GM15510 (cell line): ENCODE data around the gene OR8J3.

Experiments used
- POLR2A ChIP-seq: IDR thresholded peaks from 3 replicates; pipeline ENCODE4 v1.6.1; 2011; ENCODE audit warnings: borderline replicate concordance; ENCODE audit not compliant: insufficient read length; ENCODE audit errors: extremely low read depth

Gene OR8J3

GRCh38 chr11:56140151-56140661 is at the start of gene OR8J3:
Gene OR8J3 (minus strand): TSS chr11:56140201. CDS start chr11:56137718, 2,483 bp downstream.
- TF ChIP-seq POLR2A = no peak

- no peak for TF ChIP-seq POLR2A
Observed at GRCh38 chr11:56188602-56189001, 48.6 kb upstream of the OR8J3 start.

GRCh38 chr11:56183459-56183858 is 43.5 kb upstream of the OR8J3 start:
- TF ChIP-seq POLR2A = no peak

- no peak for TF ChIP-seq POLR2A
Observed at GRCh38 chr11:56176318-56176717, 36.3 kb upstream of the OR8J3 start, which contains the start of gene OR5J2. Gene OR5J2 (plus strand): TSS chr11:56176618. CDS start chr11:56176618, 0 bp downstream.

- TF ChIP-seq POLR2A = no peak
Observed at GRCh38 chr11:56172256-56172830, 32.3 kb upstream of the OR8J3 start.

GRCh38 chr11:56163804-56164203 is 23.8 kb upstream of the OR8J3 start:
- TF ChIP-seq POLR2A = no peak

GRCh38 chr11:56160217-56160616 is 20.2 kb upstream of the OR8J3 start, which contains the start of gene OR8K5:
Gene OR8K5 (minus strand): TSS chr11:56160317. CDS start chr11:56160317, 0 bp downstream.
- no peak for TF ChIP-seq POLR2A

GRCh38 chr11:56152333-56152732 is 12.3 kb upstream of the OR8J3 start:
- no peak for TF ChIP-seq POLR2A

- no peak for TF ChIP-seq POLR2A
Observed at GRCh38 chr11:56151376-56151775, 11.4 kb upstream of the OR8J3 start.

GRCh38 chr11:56122073-56122472 is 17.9 kb downstream of the OR8J3 start, which contains the start of gene OR8H3:
Gene OR8H3 (plus strand): TSS chr11:56122373. CDS start chr11:56122373, 0 bp downstream.
- no peak for TF ChIP-seq POLR2A

- no peak for TF ChIP-seq POLR2A
Observed at GRCh38 chr11:56103210-56103737, 36.7 kb downstream of the OR8J3 start, which contains the start of gene OR8H2. Gene OR8H2 (plus strand): TSS chr11:56103687. CDS start chr11:56105043, 1,356 bp downstream.

GRCh38 chr11:56093008-56093407 is 47.0 kb downstream of the OR8J3 start, which contains the start of gene OR8I2:
Gene OR8I2 (plus strand): TSS chr11:56093308. CDS start chr11:56093308, 0 bp downstream.
- TF ChIP-seq POLR2A = no peak

- TF ChIP-seq POLR2A = no peak
Observed at GRCh38 chr11:56089697-56090096, 50.3 kb downstream of the OR8J3 start.
